Endothelial cell of umbilical vein (primary cell): Measurements from ENCODE around the gene PLPP3. TPM values are rescaled to one million over a fixed set of nuclear protein-coding genes. Genes with fewer than 3 reads are reported as not detected.

Source experiments
- BruUV-seq: library from RNA; stranded (reverse); fragments of 400-500 nt; replicated peaks from 2 replicates; lab custom pipeline; 2021; lab: Mats Ljungman, UMichigan
- CTCF ChIA-PET: fragments of 300-600, 350-600 bp; sonication (Branson Sonifier 250); formaldehyde crosslinking; loops from one replicate; lab custom pipeline; 2021; ENCODE audit warnings: antibody characterized with exemption, inconsistent platforms; lab: Charles Lee
- POLR2A ChIA-PET: fragments of 300-600, 350-600 bp; sonication (Branson Sonifier 250); formaldehyde crosslinking; loops from one replicate; lab custom pipeline; 2021; ENCODE audit warnings: antibody characterized with exemption, inconsistent platforms; lab: Charles Lee
- DNase-seq: peaks from one replicate; pipeline ENCODE4 v3.0.0-alpha.2; 2011; ENCODE audit warnings: low read depth, low spot score
- FAIRE-seq: peaks from 2 replicates; lab custom pipeline; 2011; peaks lifted over from hg19 to GRCh38; lab: Jason Lieb, UNC
- H2AFZ ChIP-seq: 2 replicates; pipeline ENCODE4 v1.6.0; 2012; ENCODE audit warnings: low read depth, low read length, control low read depth, inconsistent platforms
- H3K27ac ChIP-seq: 2 replicates; pipeline ENCODE4 v1.5.1; 2011; ENCODE audit warnings: low read depth, mild to moderate bottlenecking, control low read depth, low read length, moderate library complexity; ENCODE audit not compliant: insufficient read depth
- H3K27me3 ChIP-seq, 2 experiments: 2 replicates each; pipeline versions ENCODE4 v1.6.0 to v1.6.1; 2011; ENCODE audit warnings: low read length in 2 of 2, mixed read lengths in 1 of 2; ENCODE audit not compliant: control insufficient read depth in 2 of 2, insufficient read depth in 2 of 2
- H3K36me3 ChIP-seq, 2 experiments: 2 replicates in 1 of 2; 3 replicates in 1 of 2; pipeline ENCODE4 v1.5.1; 2011; ENCODE audit warnings: low read length in 2 of 2, mild to moderate bottlenecking in 1 of 2, moderate library complexity in 1 of 2; ENCODE audit not compliant: control insufficient read depth in 2 of 2, insufficient read depth in 2 of 2; ENCODE audit errors: extremely low read depth in 1 of 2
- H3K4me1 ChIP-seq: 3 replicates; pipeline ENCODE4 v1.5.1; 2011; ENCODE audit warnings: mild to moderate bottlenecking, low read length; ENCODE audit not compliant: control insufficient read depth, insufficient read depth; ENCODE audit errors: extremely low read depth
- H3K4me2 ChIP-seq: 2 replicates; pipeline ENCODE4 v1.6.1; 2011; ENCODE audit warnings: low read length, control low read depth, mixed read lengths; ENCODE audit not compliant: insufficient read depth
- H3K4me3 ChIP-seq, 3 experiments: fragments of 200-600 bp in 1 of 3; sonication (generic), shearing (Covaris generic) in 1 of 3; replicated peaks in 1 of 3; 2 replicates each; pipeline ENCODE4 v1.5.1; 2011 to 2016; ENCODE audit warnings: control low read depth in 3 of 3, low read length in 3 of 3, mild to moderate bottlenecking in 2 of 3, inconsistent platforms in 1 of 3, low read depth in 1 of 3, moderate library complexity in 1 of 3; ENCODE audit not compliant: insufficient read depth in 1 of 3
- H3K79me2 ChIP-seq: 2 replicates; pipeline ENCODE4 v1.6.0; 2012; ENCODE audit warnings: low read length, inconsistent platforms; ENCODE audit not compliant: control insufficient read depth, insufficient read depth
- H3K9ac ChIP-seq: replicated peaks from 2 replicates; pipeline ENCODE3; 2011; ENCODE audit warnings: low read length, control low read depth; ENCODE audit not compliant: insufficient read depth; ENCODE audit errors: extremely low read depth
- H3K9me1 ChIP-seq: replicated peaks from 3 replicates; pipeline ENCODE4 v1.6.0; 2011; ENCODE audit warnings: mild to moderate bottlenecking, low read length; ENCODE audit not compliant: control insufficient read depth, insufficient read depth; ENCODE audit errors: extremely low read depth
- H3K9me3 ChIP-seq: replicated peaks from 2 replicates; pipeline ENCODE4 v1.5.1; 2012; ENCODE audit warnings: low read length, inconsistent platforms; ENCODE audit not compliant: control insufficient read depth, insufficient read depth
- H4K20me1 ChIP-seq: replicated peaks from 2 replicates; pipeline ENCODE3; 2011; ENCODE audit warnings: mild to moderate bottlenecking, low read length; ENCODE audit not compliant: control insufficient read depth, insufficient read depth; ENCODE audit errors: extremely low read depth
- CTCF ChIP-seq, 2 donors: IDR thresholded peaks; 1 replicate in 1 of 2; 2 replicates in 1 of 2; pipeline ENCODE4 v1.5.1; 2011; ENCODE audit warnings: low read length in 2 of 2, mild to moderate bottlenecking in 2 of 2, moderate library complexity in 2 of 2, control low read depth in 1 of 2, inconsistent platforms in 1 of 2, low read depth in 1 of 2; ENCODE audit not compliant: insufficient read depth in 1 of 2; ENCODE audit errors: extremely low read depth in 1 of 2
- EZH2 ChIP-seq: IDR thresholded peaks from 2 replicates; pipeline ENCODE4 v1.6.1; 2012; ENCODE audit warnings: borderline replicate concordance, low read depth, mild to moderate bottlenecking, moderate library complexity, low read length, inconsistent platforms; ENCODE audit not compliant: severe bottlenecking
- FOS ChIP-seq: IDR thresholded peaks from 2 replicates; pipeline ENCODE4 v1.6.1; 2011; ENCODE audit warnings: mild to moderate bottlenecking, low read length, moderate library complexity, borderline replicate concordance; ENCODE audit not compliant: insufficient read depth
- GATA2 ChIP-seq: IDR thresholded peaks from 2 replicates; pipeline ENCODE4 v1.7.0; 2011; ENCODE audit warnings: low read depth, mild to moderate bottlenecking, moderate library complexity, mixed read lengths, low read length; ENCODE audit not compliant: insufficient read length, insufficient read depth
- JUN ChIP-seq: IDR thresholded peaks from 2 replicates; pipeline ENCODE4 v1.6.1; 2011; ENCODE audit warnings: borderline replicate concordance, low read depth; ENCODE audit not compliant: insufficient read length, insufficient read depth
- MAX ChIP-seq: IDR thresholded peaks from 2 replicates; pipeline ENCODE4 v1.6.1; 2011; ENCODE audit not compliant: insufficient read depth, insufficient read length
- MYC ChIP-seq: IDR thresholded peaks from one replicate; pipeline ENCODE4 v1.6.1; 2011; ENCODE audit warnings: mild to moderate bottlenecking, low read depth, low read length
- POLR2A ChIP-seq: IDR thresholded peaks from 2 replicates; pipeline ENCODE4 v1.6.1; 2012; ENCODE audit warnings: low read depth, mild to moderate bottlenecking, control low read depth, low read length
- POLR2AphosphoS5 ChIP-seq: IDR thresholded peaks from 2 replicates; pipeline ENCODE4 v1.6.1; 2012; ENCODE audit warnings: low read depth, mild to moderate bottlenecking, control low read depth, low read length, moderate library complexity; ENCODE audit not compliant: insufficient read depth
- dilution Hi-C: fragments of 300-500 bp; cut with MboI; formaldehyde crosslinking; loops from one replicate; pipeline ENCODE4 v1.15.0; 2019; ENCODE audit warnings: low sequenced_read_pairs; ENCODE audit not compliant: extremely low pct_ligation_motif_present
- intact Hi-C: fragments of 100-400 bp; cut with micrococcal nuclease; formaldehyde crosslinking; loops from one replicate; pipeline ENCODE4 v1.10.0; 2022
- polyA plus RNA-seq, 4 experiments: library from polyadenylated mRNA; depleted of rRNA in 3 of 4; stranded (reverse) in 3 of 4; unstranded in 1 of 4; fragments of >200 nt; gene quantifications; 2 replicates each; pipeline versions ENCODE4 v1.2.1 to v1.2.3, GENCODE V29; 2011 to 2012; ENCODE audit warnings: missing spikeins in 1 of 4
- total RNA-seq: library from RNA; stranded (reverse); gene quantifications from 2 replicates; pipeline ENCODE4 v1.2.3, GENCODE V29; 2021

The PLPP3 gene
- total and polyA plus RNA-seq, 2 donors (not counting 3 experiments of a cell fraction or from before 2014, with no cell fraction given), result 11.3 to 14.1 TPM

GRCh38 chr1:56493826-56494225 lies 85.5 kb downstream of the PLPP3 start:
- FAIRE-seq (no peak), DNase-seq (no peak)
- no peak overlapping the region for H3K4me2 ChIP-seq
- H3K9me1 ChIP-seq, result no peaks in the 10 kb centered on the region
- H3K9ac ChIP-seq, result no peak overlapping the region
- no peaks in the 10 kb centered on the region for H4K20me1 ChIP-seq
- H3K27me3 ChIP-seq, result no peaks in the 10 kb centered on the region
- peaks cover 0 to 2% of the 10 kb centered on the region in 2 experiments for H3K36me3 ChIP-seq
- ChIA-PET POLR2A (no interaction called here), CTCF (interaction anchor here (1.0 kb wide), 1 partner anchor 84 kb away, joined by 4 read pairs; no protein-coding TSS in a partner anchor)
- no peaks in the 10 kb centered on the region for H3K9me3 ChIP-seq
- no peak overlapping the region for H3K27ac ChIP-seq
- peaks cover 36% of the 10 kb centered on the region for H3K4me1 ChIP-seq
- no peak overlapping the region for H3K4me3 ChIP-seq
- intact Hi-C loops, result loop anchor here (5.0 kb wide), 1 partner anchor 192 kb away; no protein-coding TSS in a partner anchor
- H2AFZ ChIP-seq, result no peak overlapping the region
- TF ChIP-seq POLR2AphosphoS5, result no peak
- no peak for TF ChIP-seq MAX
- no peak for TF ChIP-seq EZH2
- no peak for TF ChIP-seq MYC
- no peak for TF ChIP-seq FOS
- TF ChIP-seq GATA2, result no peak
- TF ChIP-seq CTCF (IDR thresholded peaks at IDR 0.05; ENCODE audit: extremely low read depth in 1 of 2, insufficient read depth in 1 of 2, low read depth in 1 of 2, low read length in 2 of 2), result no peak
- TF ChIP-seq JUN, result no peak
- TF ChIP-seq POLR2A, result no peak
- dilution Hi-C loops, result no loop called here
- no TSS peak for BruUV-seq
- no peaks in the 10 kb centered on the region for H3K79me2 ChIP-seq
